Activated CD8-positive, alpha-beta T cell treated with anti-CD3 and anti-CD28 coated beads for 36 hours (primary cell): ENCODE data around the gene COMP. TPM values are rescaled to one million over a fixed set of nuclear protein-coding genes. Genes with fewer than 3 reads are reported as not detected.

Experiments used
- ATAC-seq: fragments of 200-7000 bp; cut with Tn5 transposase; one replicate; pipeline ENCODE4 v1.10.0; 2021; ENCODE audit warnings: mild to moderate bottlenecking, moderate library complexity
- CTCF ChIA-PET: fragments of 350-600 bp; sonication (Branson Sonifier 250); formaldehyde crosslinking; loops from one replicate; lab custom pipeline; 2021; ENCODE audit warnings: antibody characterized with exemption; lab: Charles Lee
- POLR2A ChIA-PET: fragments of 350-600 bp; sonication (Branson Sonifier 250); formaldehyde crosslinking; loops from one replicate; lab custom pipeline; 2021; ENCODE audit warnings: antibody characterized with exemption; lab: Charles Lee
- DNase-seq: peaks from one replicate; pipeline ENCODE4 v3.0.0-alpha.2; 2020
- H3K27ac Mint-ChIP-seq: one replicate; pipeline ENCODE4 v1.8.0; 2021; ENCODE audit warnings: mild to moderate bottlenecking, mixed read lengths
- H3K27me3 Mint-ChIP-seq: one replicate; pipeline ENCODE4 v1.8.0; 2021; ENCODE audit warnings: mixed read lengths
- H3K36me3 Mint-ChIP-seq: one replicate; pipeline ENCODE4 v1.8.0; 2021; ENCODE audit warnings: low read depth, mixed read lengths
- H3K4me1 Mint-ChIP-seq: one replicate; pipeline ENCODE4 v1.8.0; 2021; ENCODE audit warnings: low read depth, mixed read lengths
- H3K4me3 Mint-ChIP-seq: one replicate; pipeline ENCODE4 v1.8.0; 2021; ENCODE audit warnings: mild to moderate bottlenecking, moderate library complexity, mixed read lengths
- H3K9me3 Mint-ChIP-seq: one replicate; pipeline ENCODE4 v1.8.0; 2021; ENCODE audit warnings: mixed read lengths
- intact Hi-C: fragments of 100-400 bp; cut with micrococcal nuclease; formaldehyde crosslinking; loops from one replicate; pipeline ENCODE4 v1.10.0; 2022
- total RNA-seq, 2 experiments: library from RNA; stranded (reverse); gene quantifications; one replicate each; pipeline ENCODE4 v1.2.3, GENCODE V29; 2021
- TF ChIP-seq, protein P1 (sequence below): fragments of 200-600 bp; IDR thresholded peaks from one replicate; pipeline ENCODE4 v1.8.0; 2022; ENCODE audit warnings: antibody characterized with exemption, mild to moderate bottlenecking

COMP gene
- total RNA-seq, 2 experiments from 2014 or later: not detected

DNA sequence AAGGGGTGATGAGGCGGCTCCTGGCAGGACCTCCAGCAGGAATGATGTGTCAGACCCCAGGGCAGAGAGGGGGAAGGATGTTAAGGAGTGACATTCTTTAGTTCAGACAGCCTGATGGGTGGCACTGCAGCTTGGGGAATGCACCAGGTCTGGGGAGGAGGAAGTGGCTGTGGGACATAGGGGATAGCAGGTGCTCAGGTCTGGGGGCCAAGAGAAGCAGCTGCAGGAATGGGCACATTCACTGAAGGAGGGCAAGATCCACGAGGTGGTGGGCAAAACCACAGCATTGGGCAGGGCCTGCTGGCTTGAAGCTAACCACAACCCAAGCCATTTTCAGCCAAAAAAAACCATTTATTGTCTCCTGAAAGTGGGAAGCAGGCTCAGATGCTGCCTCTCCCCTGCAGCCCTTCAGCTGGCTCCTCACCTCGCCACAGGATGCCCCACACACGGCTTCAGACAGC, 26.5 kb downstream of the COMP start:
- Mint-ChIP-seq H3K36me3 (no peaks in the 10 kb centered on the region), H3K27ac (no peak overlapping the region), H3K9me3 (no peaks in the 10 kb centered on the region), H3K27me3 (no peaks in the 10 kb centered on the region), H3K4me3 (no peak overlapping the region), H3K4me1 (no peaks in the 10 kb centered on the region)
- CTCF ChIA-PET: no interaction called here
- POLR2A ChIA-PET: no interaction called here
- TF ChIP-seq, protein P1, sequence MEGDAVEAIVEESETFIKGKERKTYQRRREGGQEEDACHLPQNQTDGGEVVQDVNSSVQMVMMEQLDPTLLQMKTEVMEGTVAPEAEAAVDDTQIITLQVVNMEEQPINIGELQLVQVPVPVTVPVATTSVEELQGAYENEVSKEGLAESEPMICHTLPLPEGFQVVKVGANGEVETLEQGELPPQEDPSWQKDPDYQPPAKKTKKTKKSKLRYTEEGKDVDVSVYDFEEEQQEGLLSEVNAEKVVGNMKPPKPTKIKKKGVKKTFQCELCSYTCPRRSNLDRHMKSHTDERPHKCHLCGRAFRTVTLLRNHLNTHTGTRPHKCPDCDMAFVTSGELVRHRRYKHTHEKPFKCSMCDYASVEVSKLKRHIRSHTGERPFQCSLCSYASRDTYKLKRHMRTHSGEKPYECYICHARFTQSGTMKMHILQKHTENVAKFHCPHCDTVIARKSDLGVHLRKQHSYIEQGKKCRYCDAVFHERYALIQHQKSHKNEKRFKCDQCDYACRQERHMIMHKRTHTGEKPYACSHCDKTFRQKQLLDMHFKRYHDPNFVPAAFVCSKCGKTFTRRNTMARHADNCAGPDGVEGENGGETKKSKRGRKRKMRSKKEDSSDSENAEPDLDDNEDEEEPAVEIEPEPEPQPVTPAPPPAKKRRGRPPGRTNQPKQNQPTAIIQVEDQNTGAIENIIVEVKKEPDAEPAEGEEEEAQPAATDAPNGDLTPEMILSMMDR: no peak
- no peak for DNase-seq
- ATAC-seq: no peak
- intact Hi-C loops: no loop called here

GRCh38 chr19:18763674-18764590, 27.2 kb downstream of the COMP start:
- CTCF ChIA-PET: no interaction called here
- H3K9me3 Mint-ChIP-seq: no peaks in the 10 kb centered on the region
- no peak for DNase-seq
- no peak for ATAC-seq
- intact Hi-C loops: no loop called here
- H3K4me1 Mint-ChIP-seq: no peaks in the 10 kb centered on the region
- TF ChIP-seq, protein P1: no peak
- H3K27ac Mint-ChIP-seq: no peak overlapping the region
- H3K4me3 Mint-ChIP-seq: no peak overlapping the region
- no peaks in the 10 kb centered on the region for H3K36me3 Mint-ChIP-seq
- POLR2A ChIA-PET: no interaction called here
- no peaks in the 10 kb centered on the region for H3K27me3 Mint-ChIP-seq

DNA sequence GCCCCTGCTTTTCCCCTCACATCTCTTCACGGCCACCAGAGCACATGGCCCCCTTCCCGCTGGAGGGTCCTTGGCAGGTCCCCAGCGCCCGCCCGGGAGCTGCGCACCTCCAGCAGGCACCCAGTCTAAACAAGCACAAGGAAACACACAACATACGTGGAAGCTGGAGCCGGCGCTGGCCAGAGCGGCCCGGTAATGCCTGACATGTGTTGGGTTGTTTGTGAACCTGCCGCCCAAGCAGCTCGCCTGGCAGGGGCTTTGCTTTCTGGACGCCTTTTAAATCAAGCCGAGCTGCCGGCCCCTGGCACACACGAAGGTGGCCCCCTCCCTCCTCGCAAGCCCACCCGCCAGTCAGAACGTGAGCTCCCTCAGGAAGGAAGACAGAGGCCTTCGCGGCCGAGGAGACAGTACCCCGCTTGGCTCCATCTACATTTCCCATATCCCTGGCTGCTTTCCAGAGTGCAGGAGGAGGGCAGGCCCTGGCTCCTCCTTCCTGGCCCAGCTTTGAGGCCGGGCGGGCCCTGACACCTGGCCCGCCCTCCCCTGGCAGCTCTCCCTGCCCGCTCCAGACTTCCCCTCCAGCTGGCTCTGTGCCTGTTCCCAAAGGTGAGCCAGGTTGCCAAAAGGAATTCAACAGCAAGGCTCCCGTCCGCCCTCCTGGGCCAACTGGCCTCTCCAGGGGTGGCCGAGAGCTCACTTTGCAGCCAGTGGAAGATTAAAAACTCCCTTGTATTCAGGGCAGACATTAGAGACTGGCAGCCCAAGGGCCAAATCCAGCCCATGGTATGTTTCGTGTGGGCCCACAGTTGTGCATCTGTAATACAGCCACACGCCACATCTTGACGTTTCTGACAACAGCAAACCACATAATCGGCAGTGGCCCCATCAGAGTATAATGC, 28.7 kb downstream of the COMP start:
- Mint-ChIP-seq H3K27me3 (no peaks in the 10 kb centered on the region), H3K4me3 (no peak overlapping the region), H3K27ac (no peak overlapping the region), H3K36me3 (no peaks in the 10 kb centered on the region), H3K4me1 (no peaks in the 10 kb centered on the region), H3K9me3 (no peaks in the 10 kb centered on the region)
- DNase-seq (no peak), ATAC-seq (no peak)
- CTCF ChIA-PET: interaction anchor here (0.6 to 1.2 kb wide), 2 partner anchors 9 to 84 kb away, joined by 3 read pairs; no protein-coding TSS in a partner anchor
- POLR2A ChIA-PET: no interaction called here
- intact Hi-C loops: no loop called here
- TF ChIP-seq, protein P1: no peak

DNA sequence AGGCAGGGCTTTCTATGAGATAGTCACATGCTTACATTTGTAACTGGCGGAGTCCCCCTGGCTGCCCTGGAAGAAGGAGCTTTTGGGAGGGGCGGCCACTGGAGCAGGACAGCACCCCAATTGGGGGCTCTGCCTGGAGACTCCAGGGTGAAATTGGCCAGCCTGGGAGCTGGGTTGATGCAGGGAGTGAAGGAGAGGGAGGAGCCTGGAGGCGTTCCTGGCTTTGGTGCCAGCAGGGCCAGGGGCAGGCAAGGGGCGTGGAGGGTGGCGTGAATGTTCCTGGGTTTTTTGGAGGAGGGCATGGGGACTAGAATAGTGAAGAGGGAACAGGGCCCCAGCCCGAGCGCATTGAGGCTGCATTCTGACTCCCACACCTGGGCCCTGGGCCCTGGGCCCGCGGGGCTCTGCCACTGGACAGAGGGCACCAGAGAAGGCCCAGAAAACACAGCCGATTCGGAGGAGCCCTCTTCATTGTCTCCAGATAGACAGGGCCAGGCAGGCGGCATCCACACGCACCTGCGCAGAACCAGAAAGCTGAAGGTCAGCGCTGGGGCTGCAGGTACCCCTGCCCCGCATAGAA, 29.5 kb downstream of the COMP start:
- DNase-seq (no peak), ATAC-seq (no peak)
- ChIA-PET CTCF (interaction anchor here (1.2 kb wide), 1 partner anchor 85 kb away, joined by 3 read pairs; no protein-coding TSS in a partner anchor), POLR2A (no interaction called here)
- no peaks in the 10 kb centered on the region for H3K9me3 Mint-ChIP-seq
- TF ChIP-seq, protein P1: no peak
- intact Hi-C loops: no loop called here
- H3K27me3 Mint-ChIP-seq: no peaks in the 10 kb centered on the region
- H3K27ac Mint-ChIP-seq: no peak overlapping the region
- H3K4me3 Mint-ChIP-seq: no peak overlapping the region
- H3K36me3 Mint-ChIP-seq: no peaks in the 10 kb centered on the region
- H3K4me1 Mint-ChIP-seq: no peaks in the 10 kb centered on the region
